WTC11 (cell line): Measurements from ENCODE around the gene NRXN3. TPM values are rescaled to one million over a fixed set of nuclear protein-coding genes. Genes with fewer than 3 reads are reported as not detected.
A peak's percentile ranks its signal among the peaks of the same experiment; 100 is the strongest.

Experiments
- ATAC-seq: fragments of 200-7000 bp; cut with Tn5 transposase; 2 replicates; pipeline ENCODE4 v1.10.0; 2021; ENCODE audit warnings: mild to moderate bottlenecking, moderate library complexity
- CTCF ChIA-PET: fragments of 300-600 bp; sonication (Branson Sonifier 250); formaldehyde crosslinking; loops from one replicate; lab custom pipeline; 2021; ENCODE audit warnings: antibody characterized with exemption; lab: Charles Lee
- POLR2A ChIA-PET: fragments of 350-600 bp; sonication (Branson Sonifier 250); formaldehyde crosslinking; loops from one replicate; lab custom pipeline; 2021; ENCODE audit warnings: antibody characterized with exemption; lab: Charles Lee
- DNase-seq: peaks from one replicate; pipeline ENCODE4 v3.0.0; 2021; ENCODE audit warnings: low spot score
- H3K27ac Mint-ChIP-seq: 2 replicates; pipeline ENCODE4 v1.8.0; 2021; ENCODE audit warnings: mixed read lengths
- H3K27me3 Mint-ChIP-seq: 2 replicates; pipeline ENCODE4 v1.8.0; 2021; ENCODE audit warnings: low read depth, mild to moderate bottlenecking, moderate library complexity, mixed read lengths
- H3K36me3 Mint-ChIP-seq: 2 replicates; pipeline ENCODE4 v1.8.0; 2021; ENCODE audit warnings: mixed read lengths
- H3K4me1 Mint-ChIP-seq: 2 replicates; pipeline ENCODE4 v1.8.0; 2022; ENCODE audit warnings: mixed read lengths
- H3K4me3 Mint-ChIP-seq: 2 replicates; pipeline ENCODE4 v1.8.0; 2021; ENCODE audit warnings: mild to moderate bottlenecking, moderate library complexity, mixed read lengths
- H3K9me3 Mint-ChIP-seq: 2 replicates; pipeline ENCODE4 v1.8.0; 2021; ENCODE audit warnings: mixed read lengths
- CREM ChIP-seq: sonication (generic); formaldehyde crosslinking; IDR thresholded peaks from 2 replicates; pipeline ENCODE4 v1.8.1; 2022; ENCODE audit warnings: mild to moderate bottlenecking, missing genetic modification reagents, moderate library complexity
- EMX1 ChIP-seq: fragments of 250-450 bp; sonication (Bioruptor Pico); IDR thresholded peaks from 2 replicates; pipeline ENCODE4 v1.8.0; 2021; ENCODE audit warnings: mild to moderate bottlenecking
- ETV6 ChIP-seq: sonication (generic); formaldehyde crosslinking; IDR thresholded peaks from 2 replicates; pipeline ENCODE4 v1.8.1; 2022; ENCODE audit warnings: mild to moderate bottlenecking, missing genetic modification reagents
- IRF2 ChIP-seq: sonication (generic); formaldehyde crosslinking; IDR thresholded peaks from 2 replicates; pipeline ENCODE4 v1.8.0; 2022; ENCODE audit warnings: low read depth, missing genetic modification reagents, borderline replicate concordance
- JUN ChIP-seq: sonication (generic); formaldehyde crosslinking; IDR thresholded peaks from 2 replicates; pipeline ENCODE4 v1.8.0; 2023; ENCODE audit warnings: mild to moderate bottlenecking, missing genetic modification reagents
- NR1H2 ChIP-seq: sonication (generic); formaldehyde crosslinking; IDR thresholded peaks from 2 replicates; pipeline ENCODE4 v1.9.0; 2021; ENCODE audit warnings: mild to moderate bottlenecking, moderate library complexity, missing genetic modification reagents
- NR2C2 ChIP-seq: sonication (generic); formaldehyde crosslinking; IDR thresholded peaks from 2 replicates; pipeline ENCODE4 v1.8.0; 2022; ENCODE audit warnings: mild to moderate bottlenecking, missing genetic modification reagents
- PRRX2 ChIP-seq: fragments of 250-450 bp; sonication (Bioruptor Pico); IDR thresholded peaks from 2 replicates; pipeline ENCODE4 v1.8.0; 2021; ENCODE audit warnings: mild to moderate bottlenecking
- RELA ChIP-seq: sonication (generic); formaldehyde crosslinking; IDR thresholded peaks from 2 replicates; pipeline ENCODE4 v1.8.1; 2022; ENCODE audit warnings: missing genetic modification reagents, mild to moderate bottlenecking, borderline replicate concordance
- TEAD1 ChIP-seq: sonication (generic); formaldehyde crosslinking; IDR thresholded peaks from 2 replicates; pipeline ENCODE4 v1.8.0; 2022; ENCODE audit warnings: mild to moderate bottlenecking, missing genetic modification reagents
- TEAD4 ChIP-seq: sonication (generic); formaldehyde crosslinking; IDR thresholded peaks from 2 replicates; pipeline ENCODE4 v1.8.0; 2022; ENCODE audit warnings: mild to moderate bottlenecking, missing genetic modification reagents
- TP53 ChIP-seq: sonication (generic); formaldehyde crosslinking; IDR thresholded peaks from 2 replicates; pipeline ENCODE4 v1.8.1; 2023; ENCODE audit warnings: mild to moderate bottlenecking, missing genetic modification reagents
- USF2 ChIP-seq: sonication (generic); formaldehyde crosslinking; IDR thresholded peaks from 2 replicates; pipeline ENCODE4 v1.8.1; 2023; ENCODE audit warnings: mild to moderate bottlenecking, missing genetic modification reagents, moderate library complexity
- ZNF138 ChIP-seq: sonication (generic); formaldehyde crosslinking; conservative IDR thresholded peaks from 2 replicates; pipeline ENCODE4 v1.8.1; 2022; ENCODE audit warnings: mild to moderate bottlenecking, moderate library complexity, missing genetic modification reagents
- ZNF232 ChIP-seq: sonication (generic); formaldehyde crosslinking; IDR thresholded peaks from 2 replicates; pipeline ENCODE4 v1.8.0; 2022; ENCODE audit warnings: mild to moderate bottlenecking, missing genetic modification reagents
- ZNF425 ChIP-seq: fragments of 250-450 bp; sonication (Bioruptor Pico); conservative IDR thresholded peaks from 2 replicates; pipeline ENCODE4 v1.9.0; 2021; ENCODE audit warnings: mild to moderate bottlenecking
- total RNA-seq: library from RNA; stranded (reverse); gene quantifications from 3 replicates; pipeline ENCODE4 v1.2.3, GENCODE V29; 2021
- TF ChIP-seq, protein P1 (sequence below): sonication (generic); formaldehyde crosslinking; IDR thresholded peaks from 2 replicates; pipeline ENCODE4 v1.8.1; 2022; ENCODE audit warnings: low read depth, mild to moderate bottlenecking, moderate library complexity, missing genetic modification reagents, borderline replicate concordance
- TF ChIP-seq, protein P2 (sequence below): sonication (generic); formaldehyde crosslinking; IDR thresholded peaks from 2 replicates; pipeline ENCODE4 v1.8.0; 2022; ENCODE audit warnings: missing genetic modification reagents
- TF ChIP-seq, protein P3 (sequence below): sonication (generic); formaldehyde crosslinking; IDR thresholded peaks from 2 replicates; pipeline ENCODE4 v1.8.0; 2023; ENCODE audit warnings: missing genetic modification reagents
- TF ChIP-seq, protein P4 (sequence below): fragments of 250-450 bp; sonication (Bioruptor Pico); IDR thresholded peaks from 2 replicates; pipeline ENCODE4 v1.9.0; 2021; ENCODE audit warnings: mild to moderate bottlenecking

Gene NRXN3
- total RNA-seq, 1 experiment from 2014 or later = 3.0 TPM

- Mint-ChIP-seq H3K9me3 (no peaks in the 10 kb centered on the region), H3K36me3 (no peaks in the 10 kb centered on the region), H3K4me3 (no peak overlapping the region), H3K27me3 (no peaks in the 10 kb centered on the region), H3K4me1 (peaks cover 35% of the 10 kb centered on the region), H3K27ac (no peak overlapping the region)
- CTCF ChIA-PET = interaction anchor here (1.6 to 2.3 kb wide), 2 partner anchors 35 to 82 kb away, joined by 4 to 9 read pairs; no protein-coding TSS in a partner anchor
- ATAC-seq (no peak), DNase-seq (no peak)
- TF ChIP-seq, protein P1, sequence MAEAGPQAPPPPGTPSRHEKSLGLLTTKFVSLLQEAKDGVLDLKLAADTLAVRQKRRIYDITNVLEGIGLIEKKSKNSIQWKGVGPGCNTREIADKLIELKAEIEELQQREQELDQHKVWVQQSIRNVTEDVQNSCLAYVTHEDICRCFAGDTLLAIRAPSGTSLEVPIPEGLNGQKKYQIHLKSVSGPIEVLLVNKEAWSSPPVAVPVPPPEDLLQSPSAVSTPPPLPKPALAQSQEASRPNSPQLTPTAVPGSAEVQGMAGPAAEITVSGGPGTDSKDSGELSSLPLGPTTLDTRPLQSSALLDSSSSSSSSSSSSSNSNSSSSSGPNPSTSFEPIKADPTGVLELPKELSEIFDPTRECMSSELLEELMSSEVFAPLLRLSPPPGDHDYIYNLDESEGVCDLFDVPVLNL (CRISPR knock-in tag) = no peak
- TF ChIP-seq, protein P2, sequence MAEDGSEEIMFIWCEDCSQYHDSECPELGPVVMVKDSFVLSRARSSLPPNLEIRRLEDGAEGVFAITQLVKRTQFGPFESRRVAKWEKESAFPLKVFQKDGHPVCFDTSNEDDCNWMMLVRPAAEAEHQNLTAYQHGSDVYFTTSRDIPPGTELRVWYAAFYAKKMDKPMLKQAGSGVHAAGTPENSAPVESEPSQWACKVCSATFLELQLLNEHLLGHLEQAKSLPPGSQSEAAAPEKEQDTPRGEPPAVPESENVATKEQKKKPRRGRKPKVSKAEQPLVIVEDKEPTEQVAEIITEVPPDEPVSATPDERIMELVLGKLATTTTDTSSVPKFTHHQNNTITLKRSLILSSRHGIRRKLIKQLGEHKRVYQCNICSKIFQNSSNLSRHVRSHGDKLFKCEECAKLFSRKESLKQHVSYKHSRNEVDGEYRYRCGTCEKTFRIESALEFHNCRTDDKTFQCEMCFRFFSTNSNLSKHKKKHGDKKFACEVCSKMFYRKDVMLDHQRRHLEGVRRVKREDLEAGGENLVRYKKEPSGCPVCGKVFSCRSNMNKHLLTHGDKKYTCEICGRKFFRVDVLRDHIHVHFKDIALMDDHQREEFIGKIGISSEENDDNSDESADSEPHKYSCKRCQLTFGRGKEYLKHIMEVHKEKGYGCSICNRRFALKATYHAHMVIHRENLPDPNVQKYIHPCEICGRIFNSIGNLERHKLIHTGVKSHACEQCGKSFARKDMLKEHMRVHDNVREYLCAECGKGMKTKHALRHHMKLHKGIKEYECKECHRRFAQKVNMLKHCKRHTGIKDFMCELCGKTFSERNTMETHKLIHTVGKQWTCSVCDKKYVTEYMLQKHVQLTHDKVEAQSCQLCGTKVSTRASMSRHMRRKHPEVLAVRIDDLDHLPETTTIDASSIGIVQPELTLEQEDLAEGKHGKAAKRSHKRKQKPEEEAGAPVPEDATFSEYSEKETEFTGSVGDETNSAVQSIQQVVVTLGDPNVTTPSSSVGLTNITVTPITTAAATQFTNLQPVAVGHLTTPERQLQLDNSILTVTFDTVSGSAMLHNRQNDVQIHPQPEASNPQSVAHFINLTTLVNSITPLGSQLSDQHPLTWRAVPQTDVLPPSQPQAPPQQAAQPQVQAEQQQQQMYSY (CRISPR knock-in tag) = no peak
- no peak for TF ChIP-seq IRF2 (CRISPR knock-in tag)
- no peak for TF ChIP-seq JUN (CRISPR knock-in tag)
- TF ChIP-seq TP53 (CRISPR knock-in tag) = no peak
- no peak for TF ChIP-seq ETV6
- TF ChIP-seq NR1H2 (CRISPR knock-in tag) = no peak
- POLR2A ChIA-PET = interaction anchor here (0.6 kb wide), 1 partner anchor 273 kb away, joined by 4 read pairs; no protein-coding TSS in a partner anchor
Observed at GRCh38 chr14:78484028-78484427, 313.9 kb downstream of the NRXN3 start.

DNA sequence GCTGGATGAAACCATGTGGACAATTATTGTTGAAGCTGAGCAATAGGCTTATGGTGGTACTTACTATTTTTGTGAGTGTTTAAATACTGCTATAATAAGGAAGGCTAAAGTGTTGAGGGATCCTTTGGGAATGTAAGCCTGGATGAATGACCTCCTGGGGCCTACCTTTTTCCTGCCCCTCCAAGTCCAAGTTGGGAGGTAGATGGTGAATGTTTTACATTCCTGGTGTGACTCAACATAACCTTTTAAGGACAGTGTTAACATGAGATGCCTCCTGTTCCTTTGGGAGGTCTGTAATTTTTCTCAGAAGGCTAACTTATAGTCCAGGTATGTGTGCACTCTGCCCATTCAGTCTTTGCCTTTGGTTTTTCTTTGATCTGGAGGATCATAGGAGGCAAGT lies 315.9 kb downstream of the NRXN3 start:
- Mint-ChIP-seq H3K9me3 (no peaks in the 10 kb centered on the region), H3K4me1 (peaks cover 28% of the 10 kb centered on the region), H3K27ac (no peak overlapping the region; the same call in 1 of the 2 replicates), H3K36me3 (no peaks in the 10 kb centered on the region), H3K4me3 (no peak overlapping the region), H3K27me3 (no peaks in the 10 kb centered on the region)
- ATAC-seq (peak; percentile 88), DNase-seq (no peak)
- TF ChIP-seq EMX1 (CRISPR knock-in tag) = no peak
- TF ChIP-seq ZNF138 (CRISPR knock-in tag) = no peak
- TF ChIP-seq, protein P3, sequence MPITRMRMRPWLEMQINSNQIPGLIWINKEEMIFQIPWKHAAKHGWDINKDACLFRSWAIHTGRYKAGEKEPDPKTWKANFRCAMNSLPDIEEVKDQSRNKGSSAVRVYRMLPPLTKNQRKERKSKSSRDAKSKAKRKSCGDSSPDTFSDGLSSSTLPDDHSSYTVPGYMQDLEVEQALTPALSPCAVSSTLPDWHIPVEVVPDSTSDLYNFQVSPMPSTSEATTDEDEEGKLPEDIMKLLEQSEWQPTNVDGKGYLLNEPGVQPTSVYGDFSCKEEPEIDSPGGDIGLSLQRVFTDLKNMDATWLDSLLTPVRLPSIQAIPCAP (CRISPR knock-in tag) = no peak
- TF ChIP-seq USF2 (CRISPR knock-in tag) = no peak
- TF ChIP-seq ZNF232 (CRISPR knock-in tag) = no peak
- ChIA-PET CTCF (no interaction called here), POLR2A (no interaction called here)

GRCh38 chr14:78486621-78487020 lies 316.4 kb downstream of the NRXN3 start:
- Mint-ChIP-seq H3K27ac (no peak overlapping the region), H3K9me3 (no peaks in the 10 kb centered on the region), H3K36me3 (no peaks in the 10 kb centered on the region), H3K4me3 (no peak overlapping the region), H3K27me3 (no peaks in the 10 kb centered on the region), H3K4me1 (peaks cover 28% of the 10 kb centered on the region)
- ATAC-seq = no peak
- no peak for DNase-seq
- CTCF ChIA-PET = no interaction called here
- POLR2A ChIA-PET = no interaction called here
- TF ChIP-seq TEAD1 (no peak), TEAD4 (CRISPR knock-in tag) (no peak), ZNF425 (CRISPR knock-in tag) (no peak), PRRX2 (no peak), NR2C2 (CRISPR knock-in tag) (no peak), NR1H2 (CRISPR knock-in tag) (no peak), CREM (CRISPR knock-in tag) (no peak), RELA (CRISPR knock-in tag) (no peak)
- TF ChIP-seq, protein P4, sequence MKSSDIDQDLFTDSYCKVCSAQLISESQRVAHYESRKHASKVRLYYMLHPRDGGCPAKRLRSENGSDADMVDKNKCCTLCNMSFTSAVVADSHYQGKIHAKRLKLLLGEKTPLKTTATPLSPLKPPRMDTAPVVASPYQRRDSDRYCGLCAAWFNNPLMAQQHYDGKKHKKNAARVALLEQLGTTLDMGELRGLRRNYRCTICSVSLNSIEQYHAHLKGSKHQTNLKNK (CRISPR knock-in tag) = no peak
- TF ChIP-seq, protein P1 (CRISPR knock-in tag) = no peak
